GM18511 (cell line): ENCODE data around the gene MIDN.

Source experiments
- ATAC-seq: cut with Tn5 transposase; IDR thresholded peaks from one replicate; pipeline ENCODE4 v1.9.1; 2021; ENCODE audit warnings: mild to moderate bottlenecking, moderate library complexity; ENCODE audit not compliant: unreplicated experiment

The MIDN gene

GRCh38 chr19:1308718-1309117 is 60.3 kb downstream of the MIDN start:
- ATAC-seq, result no peak
